ENCODE results near the gene TMUB2. TPM values are rescaled to one million over a fixed set of nuclear protein-coding genes. Genes with fewer than 3 reads are reported as not detected.

Gene TMUB2
- total RNA-seq, 1 experiment from 2014 or later = 25.1 TPM

DNA sequence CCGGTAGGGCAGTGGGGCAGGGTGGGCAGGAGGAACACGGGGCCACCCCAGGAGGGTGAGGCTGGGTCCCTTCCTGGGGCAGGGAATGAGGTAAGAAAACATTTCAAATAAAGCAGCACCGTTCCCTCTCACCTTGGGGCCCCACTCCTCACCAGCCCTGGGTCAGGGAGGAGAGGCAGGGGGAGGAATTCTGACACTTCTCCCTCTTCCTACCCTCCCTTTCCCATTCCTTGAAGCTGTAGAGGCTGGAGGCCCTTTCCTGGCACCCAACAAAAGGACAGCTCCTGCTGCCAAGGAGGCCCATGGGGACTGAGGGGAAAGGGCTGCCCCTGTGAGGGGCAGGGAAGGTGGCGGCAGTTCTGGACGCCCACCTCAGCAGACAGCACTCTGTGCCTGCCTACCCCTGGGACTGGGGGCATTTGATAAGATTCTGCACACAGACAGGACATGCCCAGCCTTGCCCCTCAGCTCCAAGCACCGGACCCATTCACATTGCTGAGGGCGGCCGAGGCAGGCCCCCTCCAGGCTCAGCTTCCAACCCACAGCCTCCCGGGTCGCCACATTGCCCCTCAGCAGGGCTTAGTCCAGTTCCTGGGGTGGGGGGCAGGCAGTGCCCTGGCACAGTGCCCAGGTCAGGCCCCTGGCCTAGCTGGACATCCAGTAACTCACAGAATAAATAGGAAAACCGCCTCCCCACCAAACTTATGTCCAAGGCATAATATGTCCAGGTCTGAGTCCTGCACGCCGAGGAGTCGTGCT lies 6.7 kb downstream of the TMUB2 start:
- BruUV-seq (replicated peaks) = no TSS peak
- H4K20me1 ChIP-seq (ENCODE audit: insufficient read depth) = no peaks in the 10 kb centered on the region
- H2AFZ ChIP-seq (ENCODE audit: low read depth, low read length, poor library complexity, severe bottlenecking) = no peak overlapping the region
- ATAC-seq (no peak), DNase-seq (ENCODE audit: low read depth, low spot score) (no peak)
- RAD21 ChIA-PET (ENCODE audit: low non-redundant PET in 1 of 2, low total read pairs in 2 of 2, uncharacterized antibody in 2 of 2, unreplicated experiment in 2 of 2) = no interaction called here
- peak overlapping the region; percentile 49 for H3K27ac ChIP-seq (ENCODE audit: low read depth, low read length)
- no peak for TF ChIP-seq CBX3 (IDR thresholded peaks at IDR 0.05; ENCODE audit: low read depth)
- TF ChIP-seq TCF7L2 (IDR thresholded peaks at IDR 0.05; ENCODE audit: borderline replicate concordance, extremely low read depth, insufficient read depth, insufficient read length) = no peak
- no peak for TF ChIP-seq EZH2 (IDR thresholded peaks at IDR 0.05)
- TF ChIP-seq ZBTB33 (IDR thresholded peaks at IDR 0.05; ENCODE audit: extremely low read depth, insufficient replicate concordance, low read length) = no peak
- TF ChIP-seq EGR1 (IDR thresholded peaks at IDR 0.05; ENCODE audit: low read depth) = no peak
- no peak for TF ChIP-seq POLR2A (IDR thresholded peaks at IDR 0.05; ENCODE audit: borderline replicate concordance, extremely low read depth, insufficient read depth, insufficient read length)
- TF ChIP-seq, protein P1, sequence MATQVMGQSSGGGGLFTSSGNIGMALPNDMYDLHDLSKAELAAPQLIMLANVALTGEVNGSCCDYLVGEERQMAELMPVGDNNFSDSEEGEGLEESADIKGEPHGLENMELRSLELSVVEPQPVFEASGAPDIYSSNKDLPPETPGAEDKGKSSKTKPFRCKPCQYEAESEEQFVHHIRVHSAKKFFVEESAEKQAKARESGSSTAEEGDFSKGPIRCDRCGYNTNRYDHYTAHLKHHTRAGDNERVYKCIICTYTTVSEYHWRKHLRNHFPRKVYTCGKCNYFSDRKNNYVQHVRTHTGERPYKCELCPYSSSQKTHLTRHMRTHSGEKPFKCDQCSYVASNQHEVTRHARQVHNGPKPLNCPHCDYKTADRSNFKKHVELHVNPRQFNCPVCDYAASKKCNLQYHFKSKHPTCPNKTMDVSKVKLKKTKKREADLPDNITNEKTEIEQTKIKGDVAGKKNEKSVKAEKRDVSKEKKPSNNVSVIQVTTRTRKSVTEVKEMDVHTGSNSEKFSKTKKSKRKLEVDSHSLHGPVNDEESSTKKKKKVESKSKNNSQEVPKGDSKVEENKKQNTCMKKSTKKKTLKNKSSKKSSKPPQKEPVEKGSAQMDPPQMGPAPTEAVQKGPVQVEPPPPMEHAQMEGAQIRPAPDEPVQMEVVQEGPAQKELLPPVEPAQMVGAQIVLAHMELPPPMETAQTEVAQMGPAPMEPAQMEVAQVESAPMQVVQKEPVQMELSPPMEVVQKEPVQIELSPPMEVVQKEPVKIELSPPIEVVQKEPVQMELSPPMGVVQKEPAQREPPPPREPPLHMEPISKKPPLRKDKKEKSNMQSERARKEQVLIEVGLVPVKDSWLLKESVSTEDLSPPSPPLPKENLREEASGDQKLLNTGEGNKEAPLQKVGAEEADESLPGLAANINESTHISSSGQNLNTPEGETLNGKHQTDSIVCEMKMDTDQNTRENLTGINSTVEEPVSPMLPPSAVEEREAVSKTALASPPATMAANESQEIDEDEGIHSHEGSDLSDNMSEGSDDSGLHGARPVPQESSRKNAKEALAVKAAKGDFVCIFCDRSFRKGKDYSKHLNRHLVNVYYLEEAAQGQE (IDR thresholded peaks at IDR 0.05; ENCODE audit: low read depth) = no peak
- TF ChIP-seq ELF1 (IDR thresholded peaks at IDR 0.05; ENCODE audit: borderline replicate concordance, low read depth) = no peak
- TF ChIP-seq FOSL1 (IDR thresholded peaks at IDR 0.05; ENCODE audit: low read depth) = no peak
- no peak for TF ChIP-seq ZFX (IDR thresholded peaks at IDR 0.05)
- TF ChIP-seq, protein P2, sequence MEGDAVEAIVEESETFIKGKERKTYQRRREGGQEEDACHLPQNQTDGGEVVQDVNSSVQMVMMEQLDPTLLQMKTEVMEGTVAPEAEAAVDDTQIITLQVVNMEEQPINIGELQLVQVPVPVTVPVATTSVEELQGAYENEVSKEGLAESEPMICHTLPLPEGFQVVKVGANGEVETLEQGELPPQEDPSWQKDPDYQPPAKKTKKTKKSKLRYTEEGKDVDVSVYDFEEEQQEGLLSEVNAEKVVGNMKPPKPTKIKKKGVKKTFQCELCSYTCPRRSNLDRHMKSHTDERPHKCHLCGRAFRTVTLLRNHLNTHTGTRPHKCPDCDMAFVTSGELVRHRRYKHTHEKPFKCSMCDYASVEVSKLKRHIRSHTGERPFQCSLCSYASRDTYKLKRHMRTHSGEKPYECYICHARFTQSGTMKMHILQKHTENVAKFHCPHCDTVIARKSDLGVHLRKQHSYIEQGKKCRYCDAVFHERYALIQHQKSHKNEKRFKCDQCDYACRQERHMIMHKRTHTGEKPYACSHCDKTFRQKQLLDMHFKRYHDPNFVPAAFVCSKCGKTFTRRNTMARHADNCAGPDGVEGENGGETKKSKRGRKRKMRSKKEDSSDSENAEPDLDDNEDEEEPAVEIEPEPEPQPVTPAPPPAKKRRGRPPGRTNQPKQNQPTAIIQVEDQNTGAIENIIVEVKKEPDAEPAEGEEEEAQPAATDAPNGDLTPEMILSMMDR (IDR thresholded peaks at IDR 0.05 in 2 of 3, conservative IDR thresholded peaks at IDR 0.05 in 1 of 3; ENCODE audit: borderline replicate concordance in 1 of 3, insufficient read depth in 1 of 3, low read depth in 2 of 3, low read length in 2 of 3) = no peak
- no peak for TF ChIP-seq ZNF274 (IDR thresholded peaks at IDR 0.05; ENCODE audit: low read depth, low read length)
- no peak for TF ChIP-seq POLR2AphosphoS5 (IDR thresholded peaks at IDR 0.05; ENCODE audit: low read depth, low read length)
- TF ChIP-seq, protein P3, sequence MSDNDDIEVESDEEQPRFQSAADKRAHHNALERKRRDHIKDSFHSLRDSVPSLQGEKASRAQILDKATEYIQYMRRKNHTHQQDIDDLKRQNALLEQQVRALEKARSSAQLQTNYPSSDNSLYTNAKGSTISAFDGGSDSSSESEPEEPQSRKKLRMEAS (IDR thresholded peaks at IDR 0.05) = no peak
- TF ChIP-seq EZH2phosphoT487 (IDR thresholded peaks at IDR 0.05; ENCODE audit: borderline replicate concordance) = no peak
- no peak for TF ChIP-seq YY1 (IDR thresholded peaks at IDR 0.05; ENCODE audit: extremely low read depth, insufficient replicate concordance, low read depth, low read length)
- TF ChIP-seq ATF3 (IDR thresholded peaks at IDR 0.05) = no peak
- H3K9me2 ChIP-seq (ENCODE audit: insufficient read depth) = no peaks in the 10 kb centered on the region
- peaks cover 15% of the 10 kb centered on the region for H3K79me2 ChIP-seq (ENCODE audit: insufficient read depth, low read length)
- H3K36me3 ChIP-seq (ENCODE audit: control insufficient read depth in 1 of 2, insufficient read depth in 2 of 2, low read length in 2 of 2) = peaks cover 27 to 32% of the 10 kb centered on the region in 2 experiments
- no peak overlapping the region for H3K4me3 ChIP-seq (replicated peaks in 1 of 2; ENCODE audit: low read depth in 1 of 2, low read length in 2 of 2)
- H3K9me3 ChIP-seq (ENCODE audit: control insufficient read depth in 1 of 2, insufficient read depth in 1 of 2, low read depth in 1 of 2, low read length in 2 of 2) = no peaks in the 10 kb centered on the region
- H3K4me2 ChIP-seq (ENCODE audit: low read length) = no peak overlapping the region
- intact Hi-C loops (cut with micrococcal nuclease) = no loop called here
- no peaks in the 10 kb centered on the region for H3K27me3 ChIP-seq (ENCODE audit: insufficient read depth, low read length)
- POLR2A ChIA-PET = no interaction called here
- CTCF ChIA-PET = no interaction called here
- H3K4me1 ChIP-seq (ENCODE audit: control insufficient read depth in 1 of 2, insufficient read depth in 2 of 2, low read length in 2 of 2) = peaks cover 7 to 15% of the 10 kb centered on the region in 2 experiments
- no peak overlapping the region for H3K9ac ChIP-seq (ENCODE audit: low read length)
